Retinal pigment epithelial cell (primary cell): Measurements from ENCODE around the gene NARF.
A peak's percentile ranks its signal among the peaks of the same experiment; 100 is the strongest.

Experiments used
- DNase-seq: peaks from one replicate; pipeline ENCODE4 v3.0.0-alpha.2; 2010; ENCODE audit warnings: low read depth
- H3K4me3 ChIP-seq: 2 replicates; pipeline ENCODE4 v1.5.1; 2011; ENCODE audit warnings: mild to moderate bottlenecking, low read length, control low read depth, moderate library complexity
- CTCF ChIP-seq: conservative IDR thresholded peaks from 2 replicates; pipeline ENCODE4 v1.5.1; 2011; ENCODE audit warnings: low read depth, low read length, control low read depth, inconsistent platforms

NARF gene

GRCh38 chr17:82494236-82495055, 35.9 kb downstream of the NARF start:
- DNase-seq = no peak
- TF ChIP-seq CTCF = peak; percentile 93
- no peak overlapping the region for H3K4me3 ChIP-seq

GRCh38 chr17:82495844-82496528, 37.4 kb downstream of the NARF start:
- no peak for DNase-seq
- no peak overlapping the region for H3K4me3 ChIP-seq

GRCh38 chr17:82496529-82497434, 38.2 kb downstream of the NARF start:
- TF ChIP-seq CTCF = no peak
- peak overlapping the region; percentile 49 for H3K4me3 ChIP-seq
- no peak for DNase-seq

More at GRCh38 chr17:82495844-82496528, 37.4 kb downstream of the NARF start:
- TF ChIP-seq CTCF = no peak

GRCh38 chr17:82497483-82498405, 39.2 kb downstream of the NARF start:
- TF ChIP-seq CTCF = no peak
- H3K4me3 ChIP-seq = peak overlapping the region; percentile 52
- DNase-seq = no peak

- H3K4me3 ChIP-seq = no peak overlapping the region
- TF ChIP-seq CTCF = no peak
Observed at GRCh38 chr17:82502207-82502606, 43.7 kb downstream of the NARF start.

GRCh38 chr17:82503094-82503727, 44.7 kb downstream of the NARF start:
- no peak for DNase-seq
- no peak for TF ChIP-seq CTCF
- no peak overlapping the region for H3K4me3 ChIP-seq

More at GRCh38 chr17:82502207-82502606, 43.7 kb downstream of the NARF start:
- DNase-seq = no peak
